WTC11 (cell line): ENCODE data around the gene PCSK1N. TPM values are rescaled to one million over a fixed set of nuclear protein-coding genes. Genes with fewer than 3 reads are reported as not detected.

ENCODE experiments used
- ATAC-seq: fragments of 200-7000 bp; cut with Tn5 transposase; 2 replicates; pipeline ENCODE4 v1.10.0; 2021; ENCODE audit warnings: mild to moderate bottlenecking, moderate library complexity
- CTCF ChIA-PET: fragments of 300-600 bp; sonication (Branson Sonifier 250); formaldehyde crosslinking; loops from one replicate; lab custom pipeline; 2021; ENCODE audit warnings: antibody characterized with exemption; lab: Charles Lee
- POLR2A ChIA-PET: fragments of 350-600 bp; sonication (Branson Sonifier 250); formaldehyde crosslinking; loops from one replicate; lab custom pipeline; 2021; ENCODE audit warnings: antibody characterized with exemption; lab: Charles Lee
- DNase-seq: peaks from one replicate; pipeline ENCODE4 v3.0.0; 2021; ENCODE audit warnings: low spot score
- H3K27ac Mint-ChIP-seq: 2 replicates; pipeline ENCODE4 v1.8.0; 2021; ENCODE audit warnings: mixed read lengths
- H3K27me3 Mint-ChIP-seq: 2 replicates; pipeline ENCODE4 v1.8.0; 2021; ENCODE audit warnings: low read depth, mild to moderate bottlenecking, moderate library complexity, mixed read lengths
- H3K36me3 Mint-ChIP-seq: 2 replicates; pipeline ENCODE4 v1.8.0; 2021; ENCODE audit warnings: mixed read lengths
- H3K4me1 Mint-ChIP-seq: 2 replicates; pipeline ENCODE4 v1.8.0; 2022; ENCODE audit warnings: mixed read lengths
- H3K4me3 Mint-ChIP-seq: 2 replicates; pipeline ENCODE4 v1.8.0; 2021; ENCODE audit warnings: mild to moderate bottlenecking, moderate library complexity, mixed read lengths
- H3K9me3 Mint-ChIP-seq: 2 replicates; pipeline ENCODE4 v1.8.0; 2021; ENCODE audit warnings: mixed read lengths
- ATF3 ChIP-seq: sonication (generic); formaldehyde crosslinking; conservative IDR thresholded peaks from 2 replicates; pipeline ENCODE4 v1.8.1; 2022; ENCODE audit warnings: mild to moderate bottlenecking, missing genetic modification reagents
- CBFB ChIP-seq: sonication (generic); formaldehyde crosslinking; IDR thresholded peaks from 2 replicates; pipeline ENCODE4 v1.8.1; 2022; ENCODE audit warnings: mild to moderate bottlenecking, low read depth, missing genetic modification reagents
- CDX4 ChIP-seq: fragments of 250-450 bp; sonication (Bioruptor Pico); IDR thresholded peaks from 2 replicates; pipeline ENCODE4 v1.9.0; 2021; ENCODE audit warnings: moderate library complexity, mild to moderate bottlenecking, inconsistent platforms, borderline replicate concordance
- CTCF ChIP-seq: fragments of 200-600 bp; IDR thresholded peaks from 2 replicates; pipeline ENCODE4 v1.8.0; 2022; ENCODE audit warnings: antibody characterized with exemption
- ETV6 ChIP-seq: sonication (generic); formaldehyde crosslinking; IDR thresholded peaks from 2 replicates; pipeline ENCODE4 v1.8.1; 2022; ENCODE audit warnings: mild to moderate bottlenecking, missing genetic modification reagents
- GABPB1 ChIP-seq: sonication (generic); formaldehyde crosslinking; IDR thresholded peaks from 2 replicates; pipeline ENCODE4 v1.8.1; 2023; ENCODE audit warnings: mild to moderate bottlenecking, missing genetic modification reagents
- MYBL2 ChIP-seq: sonication (generic); formaldehyde crosslinking; IDR thresholded peaks from 2 replicates; pipeline ENCODE4 v1.8.1; 2023; ENCODE audit warnings: mild to moderate bottlenecking, moderate library complexity, missing genetic modification reagents
- NFYB ChIP-seq: sonication (generic); formaldehyde crosslinking; conservative IDR thresholded peaks from 2 replicates; pipeline ENCODE4 v1.8.0; 2022; ENCODE audit warnings: low read depth, missing genetic modification reagents
- RORB ChIP-seq: fragments of 250-450 bp; sonication (Bioruptor Pico); IDR thresholded peaks from 2 replicates; pipeline ENCODE4 v1.9.0; 2021; ENCODE audit warnings: mild to moderate bottlenecking
- ZNF121 ChIP-seq: sonication (generic); formaldehyde crosslinking; IDR thresholded peaks from 2 replicates; pipeline ENCODE4 v1.8.0; 2023; ENCODE audit warnings: missing genetic modification reagents
- ZNF138 ChIP-seq: sonication (generic); formaldehyde crosslinking; conservative IDR thresholded peaks from 2 replicates; pipeline ENCODE4 v1.8.1; 2022; ENCODE audit warnings: mild to moderate bottlenecking, moderate library complexity, missing genetic modification reagents
- total RNA-seq: library from RNA; stranded (reverse); gene quantifications from 3 replicates; pipeline ENCODE4 v1.2.3, GENCODE V29; 2021
- TF ChIP-seq, protein P1 (sequence below): sonication (generic); formaldehyde crosslinking; IDR thresholded peaks from 2 replicates; pipeline ENCODE4 v1.8.0; 2022; ENCODE audit warnings: mild to moderate bottlenecking, missing genetic modification reagents
- TF ChIP-seq, protein P2 (sequence below): fragments of 250-450 bp; sonication (Bioruptor Pico); IDR thresholded peaks from 2 replicates; pipeline ENCODE4 v2.1.2; 2022; ENCODE audit warnings: mild to moderate bottlenecking, moderate library complexity
- TF ChIP-seq, protein P3 (sequence below): sonication (generic); formaldehyde crosslinking; IDR thresholded peaks from 2 replicates; pipeline ENCODE4 v1.8.1; 2023; ENCODE audit warnings: mild to moderate bottlenecking, missing genetic modification reagents
- TF ChIP-seq, protein P4 (sequence below): fragments of 250-450 bp; sonication (Bioruptor Pico); IDR thresholded peaks from 2 replicates; pipeline ENCODE4 v1.8.0; 2021; ENCODE audit warnings: mild to moderate bottlenecking
- TF ChIP-seq, protein P5 (sequence below): sonication (generic); formaldehyde crosslinking; IDR thresholded peaks from 2 replicates; pipeline ENCODE4 v1.8.1; 2023; ENCODE audit warnings: mild to moderate bottlenecking, missing genetic modification reagents, moderate library complexity

PCSK1N gene
- total RNA-seq, 1 experiment from 2014 or later, result 7.5 TPM

- TF ChIP-seq ETV6 (CRISPR knock-in tag), result no peak
- no peak for TF ChIP-seq ZNF138 (CRISPR knock-in tag)
- TF ChIP-seq CTCF, result no peak
- no peak for TF ChIP-seq CDX4
- TF ChIP-seq, protein P1, sequence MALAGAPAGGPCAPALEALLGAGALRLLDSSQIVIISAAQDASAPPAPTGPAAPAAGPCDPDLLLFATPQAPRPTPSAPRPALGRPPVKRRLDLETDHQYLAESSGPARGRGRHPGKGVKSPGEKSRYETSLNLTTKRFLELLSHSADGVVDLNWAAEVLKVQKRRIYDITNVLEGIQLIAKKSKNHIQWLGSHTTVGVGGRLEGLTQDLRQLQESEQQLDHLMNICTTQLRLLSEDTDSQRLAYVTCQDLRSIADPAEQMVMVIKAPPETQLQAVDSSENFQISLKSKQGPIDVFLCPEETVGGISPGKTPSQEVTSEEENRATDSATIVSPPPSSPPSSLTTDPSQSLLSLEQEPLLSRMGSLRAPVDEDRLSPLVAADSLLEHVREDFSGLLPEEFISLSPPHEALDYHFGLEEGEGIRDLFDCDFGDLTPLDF (CRISPR knock-in tag), result no peak
- TF ChIP-seq, protein P2, sequence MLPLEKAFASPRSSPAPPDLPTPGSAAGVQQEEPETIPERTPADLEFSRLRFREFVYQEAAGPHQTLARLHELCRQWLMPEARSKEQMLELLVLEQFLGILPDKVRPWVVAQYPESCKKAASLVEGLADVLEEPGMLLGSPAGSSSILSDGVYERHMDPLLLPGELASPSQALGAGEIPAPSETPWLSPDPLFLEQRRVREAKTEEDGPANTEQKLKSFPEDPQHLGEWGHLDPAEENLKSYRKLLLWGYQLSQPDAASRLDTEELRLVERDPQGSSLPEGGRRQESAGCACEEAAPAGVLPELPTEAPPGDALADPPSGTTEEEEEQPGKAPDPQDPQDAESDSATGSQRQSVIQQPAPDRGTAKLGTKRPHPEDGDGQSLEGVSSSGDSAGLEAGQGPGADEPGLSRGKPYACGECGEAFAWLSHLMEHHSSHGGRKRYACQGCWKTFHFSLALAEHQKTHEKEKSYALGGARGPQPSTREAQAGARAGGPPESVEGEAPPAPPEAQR (CRISPR knock-in tag), result no peak
- TF ChIP-seq, protein P3, sequence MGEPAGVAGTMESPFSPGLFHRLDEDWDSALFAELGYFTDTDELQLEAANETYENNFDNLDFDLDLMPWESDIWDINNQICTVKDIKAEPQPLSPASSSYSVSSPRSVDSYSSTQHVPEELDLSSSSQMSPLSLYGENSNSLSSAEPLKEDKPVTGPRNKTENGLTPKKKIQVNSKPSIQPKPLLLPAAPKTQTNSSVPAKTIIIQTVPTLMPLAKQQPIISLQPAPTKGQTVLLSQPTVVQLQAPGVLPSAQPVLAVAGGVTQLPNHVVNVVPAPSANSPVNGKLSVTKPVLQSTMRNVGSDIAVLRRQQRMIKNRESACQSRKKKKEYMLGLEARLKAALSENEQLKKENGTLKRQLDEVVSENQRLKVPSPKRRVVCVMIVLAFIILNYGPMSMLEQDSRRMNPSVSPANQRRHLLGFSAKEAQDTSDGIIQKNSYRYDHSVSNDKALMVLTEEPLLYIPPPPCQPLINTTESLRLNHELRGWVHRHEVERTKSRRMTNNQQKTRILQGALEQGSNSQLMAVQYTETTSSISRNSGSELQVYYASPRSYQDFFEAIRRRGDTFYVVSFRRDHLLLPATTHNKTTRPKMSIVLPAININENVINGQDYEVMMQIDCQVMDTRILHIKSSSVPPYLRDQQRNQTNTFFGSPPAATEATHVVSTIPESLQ (CRISPR knock-in tag), result no peak
- ChIA-PET CTCF (no interaction called here), POLR2A (interaction anchor here (0.6 kb wide), 1 partner anchor 30 kb away, joined by 3 read pairs; no protein-coding TSS in a partner anchor)
- Mint-ChIP-seq H3K9me3 (no peaks in the 10 kb centered on the region), H3K4me1 (peaks cover 6% of the 10 kb centered on the region), H3K4me3 (no peak overlapping the region), H3K27ac (no peak overlapping the region), H3K27me3 (peaks cover 3% of the 10 kb centered on the region), H3K36me3 (peaks cover 2% of the 10 kb centered on the region; the same call in 1 of the 2 replicates)
- ATAC-seq (no peak), DNase-seq (no peak)
Observed at GRCh38 chrX:48798318-48798717, 37.1 kb downstream of the PCSK1N start.

DNA sequence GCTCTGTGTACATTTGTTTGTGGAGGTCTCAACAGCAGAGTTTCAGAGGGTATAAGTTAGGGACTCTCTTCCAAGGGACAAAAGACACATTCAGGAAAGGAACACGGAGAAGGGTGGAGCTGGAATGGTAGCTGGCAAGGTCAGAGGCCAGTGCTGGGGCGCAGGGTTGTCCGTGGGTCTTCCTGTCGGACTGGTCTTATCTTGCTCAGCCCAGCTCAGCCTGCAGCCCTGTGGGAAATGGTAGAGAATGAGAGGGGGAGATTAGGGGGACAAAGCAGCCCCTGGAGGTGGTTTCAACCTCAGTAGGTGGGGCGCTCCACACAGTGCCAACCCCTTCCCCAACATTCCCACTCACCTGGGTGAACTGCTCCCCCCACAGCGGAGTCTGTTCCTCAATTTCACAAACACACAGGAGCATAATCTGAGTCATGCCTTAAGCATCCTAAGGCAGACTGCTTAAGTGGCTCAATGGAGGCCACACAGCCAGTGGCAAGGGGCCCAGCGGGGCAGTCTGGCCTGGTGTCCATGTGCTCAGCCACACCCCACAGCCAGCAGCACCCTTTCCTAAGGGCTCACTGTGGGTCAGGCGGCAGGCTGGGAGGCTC, 40.4 kb downstream of the PCSK1N start:
- Mint-ChIP-seq H3K4me1 (no peaks in the 10 kb centered on the region), H3K9me3 (no peaks in the 10 kb centered on the region), H3K27ac (no peak overlapping the region), H3K27me3 (peaks cover 9% of the 10 kb centered on the region), H3K36me3 (no peaks in the 10 kb centered on the region), H3K4me3 (no peak overlapping the region)
- ChIA-PET POLR2A (no interaction called here), CTCF (no interaction called here)
- ATAC-seq (no peak), DNase-seq (no peak)
- TF ChIP-seq CBFB (CRISPR knock-in tag) (no peak), ZNF138 (CRISPR knock-in tag) (no peak), ATF3 (CRISPR knock-in tag) (no peak), ZNF121 (no peak), NFYB (CRISPR knock-in tag) (no peak), CTCF (no peak), GABPB1 (CRISPR knock-in tag) (no peak), RORB (CRISPR knock-in tag) (no peak), MYBL2 (CRISPR knock-in tag) (no peak)
- TF ChIP-seq, protein P4, sequence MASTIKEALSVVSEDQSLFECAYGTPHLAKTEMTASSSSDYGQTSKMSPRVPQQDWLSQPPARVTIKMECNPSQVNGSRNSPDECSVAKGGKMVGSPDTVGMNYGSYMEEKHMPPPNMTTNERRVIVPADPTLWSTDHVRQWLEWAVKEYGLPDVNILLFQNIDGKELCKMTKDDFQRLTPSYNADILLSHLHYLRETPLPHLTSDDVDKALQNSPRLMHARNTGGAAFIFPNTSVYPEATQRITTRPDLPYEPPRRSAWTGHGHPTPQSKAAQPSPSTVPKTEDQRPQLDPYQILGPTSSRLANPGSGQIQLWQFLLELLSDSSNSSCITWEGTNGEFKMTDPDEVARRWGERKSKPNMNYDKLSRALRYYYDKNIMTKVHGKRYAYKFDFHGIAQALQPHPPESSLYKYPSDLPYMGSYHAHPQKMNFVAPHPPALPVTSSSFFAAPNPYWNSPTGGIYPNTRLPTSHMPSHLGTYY, result no peak
- TF ChIP-seq, protein P5, sequence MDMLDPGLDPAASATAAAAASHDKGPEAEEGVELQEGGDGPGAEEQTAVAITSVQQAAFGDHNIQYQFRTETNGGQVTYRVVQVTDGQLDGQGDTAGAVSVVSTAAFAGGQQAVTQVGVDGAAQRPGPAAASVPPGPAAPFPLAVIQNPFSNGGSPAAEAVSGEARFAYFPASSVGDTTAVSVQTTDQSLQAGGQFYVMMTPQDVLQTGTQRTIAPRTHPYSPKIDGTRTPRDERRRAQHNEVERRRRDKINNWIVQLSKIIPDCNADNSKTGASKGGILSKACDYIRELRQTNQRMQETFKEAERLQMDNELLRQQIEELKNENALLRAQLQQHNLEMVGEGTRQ (CRISPR knock-in tag), result no peak
- TF ChIP-seq, protein P3 (CRISPR knock-in tag), result no peak
